Vagina (tissue), 2 donors: ENCODE measurements around the gene FBXL12. TPM values are rescaled to one million over a fixed set of nuclear protein-coding genes. Genes with fewer than 3 reads are reported as not detected.
A peak's percentile ranks its signal among the peaks of the same experiment; 100 is the strongest.
"Not testable (repeated sequence)": the region's sequence is repeated elsewhere in the genome, so short reads cannot be mapped to it uniquely, and the experiment has no call there.

ENCODE experiments used
- DNase-seq, 2 donors: peaks; one replicate each; pipeline ENCODE4 v3.0.0-alpha.2; 2017; ENCODE audit errors: extremely low spot score in 2 of 2
- H3K27ac ChIP-seq: fragments of 200-600 bp; sonication (generic); one replicate; pipeline ENCODE4 v1.5.1; 2019
- H3K27me3 ChIP-seq: fragments of 200-600 bp; sonication (generic); one replicate; pipeline ENCODE4 v1.5.1; 2019
- H3K36me3 ChIP-seq, 2 donors: fragments of 200-600 bp; sonication (generic); one replicate each; pipeline ENCODE4 v1.5.1; 2017 to 2019
- H3K4me1 ChIP-seq: fragments of 200-600 bp; sonication (generic); one replicate; pipeline ENCODE4 v1.5.1; 2019
- H3K4me3 ChIP-seq, 2 donors: fragments of 200-600 bp; sonication (generic); 1 replicate in 1 of 2; 2 replicates in 1 of 2; pipeline ENCODE4 v1.5.1; 2016 to 2019
- H3K9me3 ChIP-seq: fragments of 200-600 bp; sonication (generic); one replicate; pipeline ENCODE4 v1.5.1; 2019
- CTCF ChIP-seq, 3 experiments: fragments of 450-650 bp in 2 of 3; fragments of 200-600 bp in 1 of 3; sonication (generic) in 1 of 3; IDR thresholded peaks; one replicate each; pipeline ENCODE4 v1.5.1; 2017 to 2019; ENCODE audit warnings: antibody characterized with exemption in 3 of 3, mild to moderate bottlenecking in 2 of 3, moderate library complexity in 2 of 3
- POLR2A ChIP-seq, 2 donors: fragments of 450-650 bp; IDR thresholded peaks; one replicate each; pipeline ENCODE4 v1.6.1; 2017; ENCODE audit warnings: antibody characterized with exemption in 2 of 2, mild to moderate bottlenecking in 2 of 2, moderate library complexity in 2 of 2
- POLR2AphosphoS5 ChIP-seq, 2 donors: sonication (generic); formaldehyde crosslinking; IDR thresholded peaks; one replicate each; pipeline ENCODE4 v1.9.0; 2017; ENCODE audit warnings: antibody characterized with exemption in 2 of 2, mild to moderate bottlenecking in 2 of 2, low read depth in 1 of 2; ENCODE audit not compliant: insufficient read depth in 1 of 2
- intact Hi-C: fragments of 100-400 bp; cut with DNase I; formaldehyde crosslinking; loops from one replicate; pipeline ENCODE4 v1.15.1; 2023
- total RNA-seq: library from RNA; depleted of rRNA; stranded (reverse); fragments of >200 nt; gene quantifications from one replicate; pipeline ENCODE4 v1.2.3, GENCODE V29; 2016

The FBXL12 gene
- total RNA-seq, 1 donor from 2014 or later, result 39.8 TPM

- Histone ChIP-seq H3K4me1 (peaks cover 13% of the 10 kb centered on the region), H3K9me3 (no peaks in the 10 kb centered on the region), H3K36me3 (no peaks in the 10 kb centered on the region), H3K27ac (peak overlapping the region; percentile 93), H3K27me3 (no peaks in the 10 kb centered on the region), H3K4me3 (peak overlapping the region; percentile 68)
- DNase-seq, result peak in 1 of 2 donors; percentile 99
- TF ChIP-seq CTCF (IDR thresholded peaks at IDR 0.05) (no peak), POLR2A (IDR thresholded peaks at IDR 0.05) (no peak), POLR2AphosphoS5 (IDR thresholded peaks at IDR 0.05; ENCODE audit: insufficient read depth in 1 of 2, low read depth in 1 of 2) (peak in 1 of 2 donors; percentile 64)
- intact Hi-C loops, result loop anchor here (1.0 to 5.0 kb wide), 2 partner anchors 208 to 960 kb away; partner anchors contain the start of genes MBD3L1, ZNF121 and ZNF558
Measured at GRCh38 chr19:9792206-9793070, 26.4 kb downstream of the FBXL12 start.

- Histone ChIP-seq H3K4me3 (peak overlapping the region; percentile 68), H3K4me1 (peaks cover 15% of the 10 kb centered on the region), H3K27ac (peak overlapping the region; percentile 93), H3K27me3 (no peaks in the 10 kb centered on the region), H3K9me3 (no peaks in the 10 kb centered on the region), H3K36me3 (no peaks in the 10 kb centered on the region)
- TF ChIP-seq POLR2AphosphoS5 (IDR thresholded peaks at IDR 0.05; ENCODE audit: insufficient read depth in 1 of 2, low read depth in 1 of 2) (peak in 1 of 2 donors; percentile 42), CTCF (IDR thresholded peaks at IDR 0.05) (no peak), POLR2A (IDR thresholded peaks at IDR 0.05) (no peak)
- peak in 1 of 2 donors; percentile 98 for DNase-seq
- intact Hi-C loops, result loop anchor here (1.0 to 5.0 kb wide), 2 partner anchors 207 to 959 kb away; partner anchors contain the start of genes MBD3L1, ZNF121 and ZNF558
Measured at GRCh38 chr19:9791552-9792205, 27.2 kb downstream of the FBXL12 start.

- not testable (repeated sequence) for H3K27me3 ChIP-seq, H3K36me3 ChIP-seq, DNase-seq, H3K9me3 ChIP-seq
- Histone ChIP-seq H3K27ac (peak overlapping the region; percentile 93), H3K4me1 (peaks cover 15% of the 10 kb centered on the region), H3K4me3 (peak overlapping the region in 1 of 2 donors; percentile 68)
- intact Hi-C loops, result loop anchor here (5.0 kb wide), 1 partner anchor 959 kb away; the partner anchor contains the start of genes MBD3L1 and ZNF558
Measured at GRCh38 chr19:9791073-9791367, 27.9 kb downstream of the FBXL12 start.

GRCh38 chr19:9789579-9789978 is 29.3 kb downstream of the FBXL12 start:
- H3K4me1 ChIP-seq, result peaks cover 21% of the 10 kb centered on the region
- H3K4me3 ChIP-seq, H3K27me3 ChIP-seq, H3K36me3 ChIP-seq, intact Hi-C loops, DNase-seq, H3K9me3 ChIP-seq, H3K27ac ChIP-seq: not testable (repeated sequence)

- Histone ChIP-seq H3K9me3 (no peaks in the 10 kb centered on the region), H3K27ac (no peak overlapping the region), H3K36me3 (no peaks in the 10 kb centered on the region), H3K27me3 (no peaks in the 10 kb centered on the region), H3K4me1 (peaks cover 26% of the 10 kb centered on the region), H3K4me3 (no peak overlapping the region)
- no peak for TF ChIP-seq POLR2AphosphoS5 (IDR thresholded peaks at IDR 0.05; ENCODE audit: insufficient read depth in 1 of 2, low read depth in 1 of 2)
- TF ChIP-seq CTCF (IDR thresholded peaks at IDR 0.05), result no peak
- TF ChIP-seq POLR2A (IDR thresholded peaks at IDR 0.05), result no peak
- DNase-seq, result no peak
- intact Hi-C loops, result no loop called here
Measured at GRCh38 chr19:9789066-9789465, 29.8 kb downstream of the FBXL12 start.

GRCh38 chr19:9788604-9789003 is 30.3 kb downstream of the FBXL12 start:
- DNase-seq, intact Hi-C loops, H3K27me3 ChIP-seq, H3K27ac ChIP-seq, H3K36me3 ChIP-seq, H3K4me3 ChIP-seq, H3K9me3 ChIP-seq: not testable (repeated sequence)
- peaks cover 31% of the 10 kb centered on the region for H3K4me1 ChIP-seq
